ENCODE measurements around the gene EVA1A.

Gene EVA1A

GRCh38 chr2:75454241-75454620 lies 106.5 kb downstream of the EVA1A start:
- Histone ChIP-seq H2AFZ (ENCODE audit: low read depth, low read length, severe bottlenecking) (no peak overlapping the region), H3K27ac (ENCODE audit: low read depth, low read length) (no peak overlapping the region), H3K9me3 (ENCODE audit: insufficient read depth, low read length) (no peaks in the 10 kb centered on the region), H3K79me2 (ENCODE audit: insufficient read depth, low read length) (no peaks in the 10 kb centered on the region), H3K27me3 (ENCODE audit: low read length) (no peaks in the 10 kb centered on the region; the same call in 1 of the 2 replicates), H3K4me2 (ENCODE audit: low read depth, low read length, poor library complexity, severe bottlenecking) (no peak overlapping the region), H3K4me3 (ENCODE audit: insufficient read depth, low read length, poor library complexity, severe bottlenecking) (no peak overlapping the region), H4K20me1 (ENCODE audit: low read depth, low read length) (no peaks in the 10 kb centered on the region), H3K9ac (ENCODE audit: low read length) (no peak overlapping the region), H3K9me2 (replicated peaks; ENCODE audit: insufficient read depth, low read length) (no peaks in the 10 kb centered on the region), H3K36me3 (ENCODE audit: low read length) (no peaks in the 10 kb centered on the region), H3F3A (ENCODE audit: insufficient read depth) (no peaks in the 10 kb centered on the region)
- no peak for TF ChIP-seq CTCF (IDR thresholded peaks at IDR 0.05; ENCODE audit: insufficient read depth, low read length, poor library complexity, severe bottlenecking)
- no peak for TF ChIP-seq EZH2phosphoT487 (conservative IDR thresholded peaks at IDR 0.05; ENCODE audit: low read length)

GRCh38 chr2:75453384-75454240 lies 107.1 kb downstream of the EVA1A start:
- H2AFZ ChIP-seq (ENCODE audit: low read depth, low read length, severe bottlenecking), result no peak overlapping the region
- no peak overlapping the region for H3K4me2 ChIP-seq (ENCODE audit: low read depth, low read length, poor library complexity, severe bottlenecking)
- H3K4me3 ChIP-seq (ENCODE audit: insufficient read depth, low read length, poor library complexity, severe bottlenecking), result no peak overlapping the region

DNA sequence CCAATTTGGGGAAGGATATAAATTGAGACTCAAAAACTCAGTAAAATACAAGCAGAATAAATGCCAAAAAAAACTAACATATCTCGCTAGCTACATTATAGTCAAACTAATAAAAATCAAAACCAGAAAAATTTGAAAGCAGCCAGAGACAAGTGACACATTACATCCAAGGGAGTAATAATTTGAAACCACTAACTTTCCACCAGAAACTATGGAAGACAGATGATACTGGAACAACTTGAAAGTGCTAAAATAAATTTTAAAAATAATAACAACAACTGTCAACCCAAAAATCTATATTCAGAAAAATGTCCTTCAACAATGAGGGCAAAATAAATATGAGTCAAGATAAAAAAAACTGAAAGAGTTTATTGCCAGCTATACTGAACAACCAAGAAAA lies 110.7 kb downstream of the EVA1A start:
- H3K9ac ChIP-seq (ENCODE audit: low read length), result no peak overlapping the region
- no peaks in the 10 kb centered on the region for H3K36me3 ChIP-seq (ENCODE audit: low read length)
- TF ChIP-seq EZH2phosphoT487 (conservative IDR thresholded peaks at IDR 0.05; ENCODE audit: low read length), result no peak
- no peak for TF ChIP-seq CTCF (IDR thresholded peaks at IDR 0.05; ENCODE audit: insufficient read depth, low read length, poor library complexity, severe bottlenecking)
- H3F3A ChIP-seq (ENCODE audit: insufficient read depth), result no peaks in the 10 kb centered on the region
- H3K9me3 ChIP-seq (ENCODE audit: insufficient read depth, low read length), result no peaks in the 10 kb centered on the region
- no peaks in the 10 kb centered on the region for H3K9me2 ChIP-seq (replicated peaks; ENCODE audit: insufficient read depth, low read length)
- no peaks in the 10 kb centered on the region for H3K27me3 ChIP-seq (ENCODE audit: low read length)
- H3K27ac ChIP-seq (ENCODE audit: low read depth, low read length), result no peak overlapping the region
- H2AFZ ChIP-seq (ENCODE audit: low read depth, low read length, severe bottlenecking), result no peak overlapping the region
- H3K79me2 ChIP-seq (ENCODE audit: insufficient read depth, low read length), result no peaks in the 10 kb centered on the region
- no peaks in the 10 kb centered on the region for H4K20me1 ChIP-seq (ENCODE audit: low read depth, low read length)
- no peak overlapping the region for H3K4me3 ChIP-seq (ENCODE audit: insufficient read depth, low read length, poor library complexity, severe bottlenecking)
- no peak overlapping the region for H3K4me2 ChIP-seq (ENCODE audit: low read depth, low read length, poor library complexity, severe bottlenecking)

More at GRCh38 chr2:75453384-75454240, 107.1 kb downstream of the EVA1A start:
- no peak overlapping the region for H3K9ac ChIP-seq (ENCODE audit: low read length)
- no peaks in the 10 kb centered on the region for H3K9me2 ChIP-seq (replicated peaks; ENCODE audit: insufficient read depth, low read length)
- no peaks in the 10 kb centered on the region; the same call in 1 of the 2 replicates for H3K27me3 ChIP-seq (ENCODE audit: low read length)
- no peaks in the 10 kb centered on the region for H3F3A ChIP-seq (ENCODE audit: insufficient read depth)
- no peaks in the 10 kb centered on the region for H3K9me3 ChIP-seq (ENCODE audit: insufficient read depth, low read length)
- no peaks in the 10 kb centered on the region for H3K36me3 ChIP-seq (ENCODE audit: low read length)
- TF ChIP-seq EZH2phosphoT487 (conservative IDR thresholded peaks at IDR 0.05; ENCODE audit: low read length), result no peak
- no peak for TF ChIP-seq CTCF (IDR thresholded peaks at IDR 0.05; ENCODE audit: insufficient read depth, low read length, poor library complexity, severe bottlenecking)
- H3K27ac ChIP-seq (ENCODE audit: low read depth, low read length), result no peak overlapping the region
- no peaks in the 10 kb centered on the region for H3K79me2 ChIP-seq (ENCODE audit: insufficient read depth, low read length)
- no peaks in the 10 kb centered on the region for H4K20me1 ChIP-seq (ENCODE audit: low read depth, low read length)
